NB4 (cell line): ENCODE measurements around the gene OTC.

ENCODE experiments used
- MAX ChIP-seq: IDR thresholded peaks from 2 replicates; pipeline ENCODE4 v1.6.1; 2011; ENCODE audit warnings: low read depth, low read length
- MYC ChIP-seq: IDR thresholded peaks from 2 replicates; pipeline ENCODE4 v1.6.1; 2011; ENCODE audit warnings: low read depth, low read length
- POLR2A ChIP-seq: IDR thresholded peaks from 2 replicates; pipeline ENCODE4 v1.6.1; 2011; ENCODE audit warnings: mild to moderate bottlenecking; ENCODE audit not compliant: insufficient read length; ENCODE audit errors: extremely low read depth
- TF ChIP-seq, protein P1 (sequence below): IDR thresholded peaks from one replicate; pipeline ENCODE4 v1.5.1; 2012; ENCODE audit warnings: low read depth, low read length

- TF ChIP-seq, protein P1, sequence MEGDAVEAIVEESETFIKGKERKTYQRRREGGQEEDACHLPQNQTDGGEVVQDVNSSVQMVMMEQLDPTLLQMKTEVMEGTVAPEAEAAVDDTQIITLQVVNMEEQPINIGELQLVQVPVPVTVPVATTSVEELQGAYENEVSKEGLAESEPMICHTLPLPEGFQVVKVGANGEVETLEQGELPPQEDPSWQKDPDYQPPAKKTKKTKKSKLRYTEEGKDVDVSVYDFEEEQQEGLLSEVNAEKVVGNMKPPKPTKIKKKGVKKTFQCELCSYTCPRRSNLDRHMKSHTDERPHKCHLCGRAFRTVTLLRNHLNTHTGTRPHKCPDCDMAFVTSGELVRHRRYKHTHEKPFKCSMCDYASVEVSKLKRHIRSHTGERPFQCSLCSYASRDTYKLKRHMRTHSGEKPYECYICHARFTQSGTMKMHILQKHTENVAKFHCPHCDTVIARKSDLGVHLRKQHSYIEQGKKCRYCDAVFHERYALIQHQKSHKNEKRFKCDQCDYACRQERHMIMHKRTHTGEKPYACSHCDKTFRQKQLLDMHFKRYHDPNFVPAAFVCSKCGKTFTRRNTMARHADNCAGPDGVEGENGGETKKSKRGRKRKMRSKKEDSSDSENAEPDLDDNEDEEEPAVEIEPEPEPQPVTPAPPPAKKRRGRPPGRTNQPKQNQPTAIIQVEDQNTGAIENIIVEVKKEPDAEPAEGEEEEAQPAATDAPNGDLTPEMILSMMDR = no peak
- TF ChIP-seq MAX (no peak), POLR2A (no peak), MYC (no peak)
These were observed 40.0 kb upstream of the OTC start for GRCh38 chrX:38312436-38312835.
